Trophoblast cell (in vitro differentiated cells and primary cell): ENCODE measurements around the gene DCXR.
A peak's percentile ranks its signal among the peaks of the same experiment; 100 is the strongest.

Experiments
- DNase-seq, 2 donors: peaks; one replicate each; pipeline ENCODE4 v3.0.0-alpha.2; 2016
- H2AFZ ChIP-seq: 2 replicates; pipeline ENCODE4 v1.6.1; 2013; ENCODE audit warnings: low read length, moderate library complexity, mild to moderate bottlenecking; ENCODE audit not compliant: insufficient read depth, poor library complexity
- H2AK5ac ChIP-seq: 2 replicates; pipeline ENCODE4 v1.6.1; 2013; ENCODE audit warnings: mild to moderate bottlenecking, low read length
- H2BK120ac ChIP-seq: 2 replicates; pipeline ENCODE4 v1.6.1; 2013; ENCODE audit warnings: low read length, mild to moderate bottlenecking, moderate library complexity; ENCODE audit not compliant: insufficient read depth, poor library complexity
- H2BK12ac ChIP-seq: 2 replicates; pipeline ENCODE4 v1.6.1; 2013; ENCODE audit warnings: mild to moderate bottlenecking, low read length, moderate library complexity
- H2BK5ac ChIP-seq: 2 replicates; pipeline ENCODE4 v1.6.1; 2013; ENCODE audit warnings: low read length, low read depth, moderate library complexity, mild to moderate bottlenecking; ENCODE audit not compliant: poor library complexity
- H3K14ac ChIP-seq: 2 replicates; pipeline ENCODE4 v1.6.1; 2013; ENCODE audit warnings: mild to moderate bottlenecking, low read length
- H3K18ac ChIP-seq: 2 replicates; pipeline ENCODE4 v1.6.1; 2013; ENCODE audit warnings: mild to moderate bottlenecking, low read length
- H3K23ac ChIP-seq: 2 replicates; pipeline ENCODE4 v1.6.1; 2013; ENCODE audit warnings: low read length
- H3K27ac ChIP-seq: 2 replicates; pipeline ENCODE4 v1.5.1; 2013; ENCODE audit warnings: low read depth, mild to moderate bottlenecking, inconsistent platforms, low read length, moderate library complexity
- H3K27me3 ChIP-seq: 2 replicates; pipeline ENCODE4 v1.6.1; 2013; ENCODE audit warnings: inconsistent platforms, mild to moderate bottlenecking, low read length, moderate library complexity; ENCODE audit not compliant: insufficient read depth
- H3K36me3 ChIP-seq, 2 experiments: 1 replicate in 1 of 2; 2 replicates in 1 of 2; pipeline ENCODE4 v1.6.1; 2013; ENCODE audit warnings: low read length in 2 of 2, mild to moderate bottlenecking in 2 of 2, moderate library complexity in 1 of 2; ENCODE audit not compliant: insufficient read depth in 2 of 2, control insufficient read depth in 1 of 2
- H3K4ac ChIP-seq: 2 replicates; pipeline ENCODE4 v1.6.1; 2013; ENCODE audit warnings: low read depth, mild to moderate bottlenecking, low read length, moderate library complexity
- H3K4me1 ChIP-seq, 2 experiments: 1 replicate in 1 of 2; 2 replicates in 1 of 2; pipeline ENCODE4 v1.6.1; 2013; ENCODE audit warnings: low read length in 2 of 2, mild to moderate bottlenecking in 2 of 2, moderate library complexity in 1 of 2; ENCODE audit not compliant: insufficient read depth in 2 of 2, control insufficient read depth in 1 of 2
- H3K4me2 ChIP-seq: 2 replicates; pipeline ENCODE4 v1.6.1; 2013; ENCODE audit warnings: inconsistent platforms, mild to moderate bottlenecking, low read length, moderate library complexity
- H3K4me3 ChIP-seq: 2 replicates; pipeline ENCODE4 v1.5.1; 2013; ENCODE audit warnings: mild to moderate bottlenecking, low read depth, low read length, inconsistent platforms
- H3K79me1 ChIP-seq: one replicate; pipeline ENCODE4 v1.6.1; 2013; ENCODE audit warnings: low read length
- H3K79me2 ChIP-seq: 2 replicates; pipeline ENCODE4 v1.6.1; 2013; ENCODE audit warnings: low read length, mild to moderate bottlenecking; ENCODE audit not compliant: control insufficient read depth, insufficient read depth, poor library complexity
- H3K9ac ChIP-seq: 2 replicates; pipeline ENCODE4 v1.6.1; 2013; ENCODE audit warnings: mild to moderate bottlenecking, low read length
- H3K9me3 ChIP-seq: 2 replicates; pipeline ENCODE4 v1.6.1; 2013; ENCODE audit warnings: low read depth, mild to moderate bottlenecking, control low read depth, inconsistent platforms, low read length; ENCODE audit not compliant: insufficient read depth
- H4K12ac ChIP-seq: 2 replicates; pipeline ENCODE4 v1.6.1; 2013; ENCODE audit warnings: low read depth, mild to moderate bottlenecking, low read length, moderate library complexity
- H4K8ac ChIP-seq: 2 replicates; pipeline ENCODE4 v1.6.1; 2013; ENCODE audit warnings: low read depth, mild to moderate bottlenecking, low read length, moderate library complexity
- H4K91ac ChIP-seq: one replicate; pipeline ENCODE4 v1.6.1; 2013; ENCODE audit warnings: low read depth, mild to moderate bottlenecking, low read length, moderate library complexity
- WGBS: extraction: QIAGEN DNeasy Blood & Tissue Kit; methylation state at CpG from one replicate; pipeline ENCODE4 v1.1.7; 2013; ENCODE audit warnings: missing lambda C conversion rate; ENCODE audit not compliant: insufficient read length, insufficient coverage; ENCODE audit errors: extremely low coverage; 5-methylcytosine and 5-hydroxymethylcytosine counted together

DCXR gene

GRCh38 chr17:82055023-82055964, 17.8 kb upstream of the DCXR start:
- Histone ChIP-seq H4K12ac (no peak overlapping the region), H3K4ac (no peak overlapping the region), H3K9me3 (peaks cover 2% of the 10 kb centered on the region), H2BK12ac (no peak overlapping the region), H3K4me1 (peaks cover 13 to 14% of the 10 kb centered on the region in 2 experiments), H3K27me3 (no peaks in the 10 kb centered on the region), H4K91ac (no peak overlapping the region), H3K36me3 (peaks cover 69% of the 10 kb centered on the region in 2 experiments), H3K4me3 (no peak overlapping the region), H3K27ac (no peak overlapping the region), H2AK5ac (no peak overlapping the region), H3K18ac (no peak overlapping the region), H2BK5ac (no peak overlapping the region), H4K8ac (no peak overlapping the region), H2BK120ac (no peak overlapping the region), H3K4me2 (no peak overlapping the region), H3K79me1 (peaks cover 4% of the 10 kb centered on the region), H3K9ac (no peak overlapping the region), H2AFZ (no peak overlapping the region), H3K79me2 (peaks cover 9% of the 10 kb centered on the region), H3K14ac (no peak overlapping the region), H3K23ac (no peak overlapping the region)
- DNase-seq: no peak
- WGBS: no CpG with 5 or more reads among the region's 26 CpGs

- no peak for DNase-seq
- Histone ChIP-seq H2BK120ac (no peak overlapping the region), H3K9ac (no peak overlapping the region), H3K27ac (no peak overlapping the region), H3K23ac (no peak overlapping the region), H4K8ac (no peak overlapping the region), H3K9me3 (peaks cover 2% of the 10 kb centered on the region), H3K36me3 (peaks cover 66 to 69% of the 10 kb centered on the region in 2 experiments), H2AK5ac (no peak overlapping the region), H2BK12ac (no peak overlapping the region), H3K79me1 (peaks cover 4% of the 10 kb centered on the region), H2BK5ac (no peak overlapping the region), H3K18ac (no peak overlapping the region), H2AFZ (no peak overlapping the region), H3K4me2 (no peak overlapping the region), H3K27me3 (no peaks in the 10 kb centered on the region), H4K91ac (no peak overlapping the region), H4K12ac (no peak overlapping the region), H3K14ac (no peak overlapping the region), H3K79me2 (peaks cover 9% of the 10 kb centered on the region), H3K4me1 (peaks cover 14 to 15% of the 10 kb centered on the region in 2 experiments), H3K4ac (no peak overlapping the region), H3K4me3 (no peak overlapping the region)
- WGBS: no CpG with 5 or more reads among the region's 38 CpGs
Observed at GRCh38 chr17:82054351-82055022, 17.0 kb upstream of the DCXR start.

GRCh38 chr17:82053556-82054263, 16.2 kb upstream of the DCXR start:
- no peak for DNase-seq
- Histone ChIP-seq H4K8ac (no peak overlapping the region), H3K79me1 (peaks cover 4% of the 10 kb centered on the region), H2BK5ac (no peak overlapping the region), H2AK5ac (no peak overlapping the region), H3K9me3 (peaks cover 4% of the 10 kb centered on the region), H2BK12ac (no peak overlapping the region), H3K18ac (no peak overlapping the region), H3K79me2 (peaks cover 9% of the 10 kb centered on the region), H3K27me3 (no peaks in the 10 kb centered on the region), H4K12ac (no peak overlapping the region), H3K4me3 (no peak overlapping the region), H3K27ac (no peak overlapping the region), H3K36me3 (peaks cover 66 to 71% of the 10 kb centered on the region in 2 experiments), H3K4me1 (peaks cover 14 to 15% of the 10 kb centered on the region in 2 experiments), H3K23ac (no peak overlapping the region), H3K4me2 (peak overlapping the region; percentile 100), H3K9ac (peak overlapping the region; percentile 5), H2AFZ (no peak overlapping the region), H2BK120ac (no peak overlapping the region), H4K91ac (no peak overlapping the region), H3K14ac (no peak overlapping the region), H3K4ac (no peak overlapping the region)
- WGBS: no CpG with 5 or more reads among the region's 28 CpGs

GRCh38 chr17:82053130-82053529, 15.6 kb upstream of the DCXR start:
- H3K36me3 ChIP-seq: peaks cover 66 to 71% of the 10 kb centered on the region in 2 experiments
- H3K9me3 ChIP-seq: peaks cover 4% of the 10 kb centered on the region
- H3K79me2 ChIP-seq: peaks cover 9% of the 10 kb centered on the region
- no peak overlapping the region for H4K91ac ChIP-seq
- no CpG with 5 or more reads among the region's 19 CpGs for WGBS
- peak overlapping the region; percentile 15 for H3K9ac ChIP-seq
- no peak overlapping the region for H2AFZ ChIP-seq
- no peak overlapping the region for H4K8ac ChIP-seq
- H3K23ac ChIP-seq: no peak overlapping the region
- H2BK120ac ChIP-seq: no peak overlapping the region
- no peak overlapping the region for H3K4me3 ChIP-seq
- H3K4ac ChIP-seq: no peak overlapping the region
- peak overlapping the region; percentile 100 for H3K4me2 ChIP-seq
- no peak overlapping the region for H3K14ac ChIP-seq
- H4K12ac ChIP-seq: no peak overlapping the region
- no peak overlapping the region for H2AK5ac ChIP-seq
- DNase-seq: no peak
- no peak overlapping the region for H3K18ac ChIP-seq
- peaks cover 14 to 15% of the 10 kb centered on the region in 2 experiments for H3K4me1 ChIP-seq
- H2BK5ac ChIP-seq: no peak overlapping the region
- H3K79me1 ChIP-seq: peaks cover 4% of the 10 kb centered on the region
- no peak overlapping the region for H3K27ac ChIP-seq
- H2BK12ac ChIP-seq: no peak overlapping the region
- H3K27me3 ChIP-seq: no peaks in the 10 kb centered on the region
